HG02610 (cell line): ENCODE results near the gene SLC30A10.
"Not testable (repeated sequence)": the region's sequence is repeated elsewhere in the genome, so short reads cannot be mapped to it uniquely, and the experiment has no call there.

Experiments
- ATAC-seq: cut with Tn5 transposase; IDR thresholded peaks from one replicate; pipeline ENCODE4 v1.9.1; 2021; ENCODE audit warnings: mild to moderate bottlenecking, moderate library complexity; ENCODE audit not compliant: unreplicated experiment

The SLC30A10 gene

GRCh38 chr1:219897914-219898313 is 30.4 kb downstream of the SLC30A10 start:
- no peak for ATAC-seq

GRCh38 chr1:219892271-219892670 is 36.1 kb downstream of the SLC30A10 start:
- ATAC-seq: not testable (repeated sequence)

GRCh38 chr1:219891846-219892245 is 36.5 kb downstream of the SLC30A10 start:
- not testable (repeated sequence) for ATAC-seq

GRCh38 chr1:219888667-219889066 is 39.7 kb downstream of the SLC30A10 start:
- not testable (repeated sequence) for ATAC-seq

- ATAC-seq: no peak
Measured at GRCh38 chr1:219885680-219886079, 42.7 kb downstream of the SLC30A10 start.

GRCh38 chr1:219883400-219884332 is 44.7 kb downstream of the SLC30A10 start:
- no peak for ATAC-seq

GRCh38 chr1:219882755-219883154 is 45.6 kb downstream of the SLC30A10 start:
- ATAC-seq: no peak

- no peak for ATAC-seq
Measured at GRCh38 chr1:219882096-219882495, 46.3 kb downstream of the SLC30A10 start.

- ATAC-seq: no peak
Measured at GRCh38 chr1:219880765-219881457, 47.4 kb downstream of the SLC30A10 start.

- ATAC-seq: no peak
Measured at GRCh38 chr1:219876798-219877209, 51.6 kb downstream of the SLC30A10 start.

- no peak for ATAC-seq
Measured at GRCh38 chr1:219875860-219876259, 52.5 kb downstream of the SLC30A10 start.

- not testable (repeated sequence) for ATAC-seq
Measured at GRCh38 chr1:219872538-219872937, 55.8 kb downstream of the SLC30A10 start.

- ATAC-seq: no peak
Measured at GRCh38 chr1:219871427-219872057, 56.8 kb downstream of the SLC30A10 start.

GRCh38 chr1:219868615-219869014 is 59.7 kb downstream of the SLC30A10 start:
- ATAC-seq: not testable (repeated sequence)
